ENCODE data around the gene TSPAN15. TPM values are rescaled to one million over a fixed set of nuclear protein-coding genes. Genes with fewer than 3 reads are reported as not detected.

The TSPAN15 gene
- total and polyA plus RNA-seq, 2 donors (not counting 1 experiment from before 2014, with no cell fraction given): 0.56 to 2.6 TPM

- H3K27ac ChIP-seq (ENCODE audit: insufficient read depth, low read length): no peak overlapping the region
- H3K9ac ChIP-seq (ENCODE audit: insufficient read depth, low read length): no peak overlapping the region
- H3K4me1 ChIP-seq (ENCODE audit: control insufficient read depth, extremely low read depth, insufficient read depth, low read length): no peaks in the 10 kb centered on the region
- DNase-seq (ENCODE audit: low read depth in 2 of 2): no peak
- H4K20me1 ChIP-seq (ENCODE audit: control insufficient read depth, extremely low read depth, insufficient read depth, low read length): no peaks in the 10 kb centered on the region
- H3K4me2 ChIP-seq (ENCODE audit: extremely low read depth, insufficient read depth, low read length): no peak overlapping the region
- no peak overlapping the region for H2AFZ ChIP-seq (ENCODE audit: low read length)
- H3K36me3 ChIP-seq (ENCODE audit: control insufficient read depth, insufficient read depth, low read length): no peaks in the 10 kb centered on the region
- no peaks in the 10 kb centered on the region for H3K9me3 ChIP-seq (ENCODE audit: control insufficient read depth, insufficient read depth, low read depth, low read length)
- no peak overlapping the region for H3K4me3 ChIP-seq (replicated peaks in 1 of 4; ENCODE audit: control extremely low read depth in 1 of 4, insufficient read depth in 1 of 4, low read depth in 3 of 4, low read length in 4 of 4)
- H3K27me3 ChIP-seq (ENCODE audit: control insufficient read depth, insufficient read depth, low read length): peaks cover 10% of the 10 kb centered on the region
- TF ChIP-seq CTCF (conservative IDR thresholded peaks at IDR 0.05 in 1 of 2, IDR thresholded peaks at IDR 0.05 in 1 of 2; ENCODE audit: low read depth in 1 of 2, low read length in 2 of 2) (no peak), EZH2 (IDR thresholded peaks at IDR 0.05; ENCODE audit: low read length, missing control alignments) (no peak)
- H3K79me2 ChIP-seq (ENCODE audit: control insufficient read depth, insufficient read depth, low read length): no peaks in the 10 kb centered on the region
Measured at GRCh38 chr10:69490876-69491275, 39.6 kb downstream of the TSPAN15 start.

- Histone ChIP-seq H3K27me3 (ENCODE audit: control insufficient read depth, insufficient read depth, low read length) (peaks cover 9% of the 10 kb centered on the region), H3K9ac (ENCODE audit: insufficient read depth, low read length) (no peak overlapping the region), H3K79me2 (ENCODE audit: control insufficient read depth, insufficient read depth, low read length) (no peaks in the 10 kb centered on the region), H4K20me1 (ENCODE audit: control insufficient read depth, extremely low read depth, insufficient read depth, low read length) (no peaks in the 10 kb centered on the region), H3K36me3 (ENCODE audit: control insufficient read depth, insufficient read depth, low read length) (no peaks in the 10 kb centered on the region), H2AFZ (ENCODE audit: low read length) (no peak overlapping the region), H3K27ac (ENCODE audit: insufficient read depth, low read length) (no peak overlapping the region), H3K4me3 (replicated peaks in 1 of 4; ENCODE audit: control extremely low read depth in 1 of 4, insufficient read depth in 1 of 4, low read depth in 3 of 4, low read length in 4 of 4) (no peak overlapping the region), H3K9me3 (ENCODE audit: control insufficient read depth, insufficient read depth, low read depth, low read length) (no peaks in the 10 kb centered on the region), H3K4me1 (ENCODE audit: control insufficient read depth, extremely low read depth, insufficient read depth, low read length) (no peaks in the 10 kb centered on the region), H3K4me2 (ENCODE audit: extremely low read depth, insufficient read depth, low read length) (no peak overlapping the region)
- DNase-seq (ENCODE audit: low read depth in 2 of 2): no peak
- TF ChIP-seq CTCF (conservative IDR thresholded peaks at IDR 0.05 in 1 of 2, IDR thresholded peaks at IDR 0.05 in 1 of 2; ENCODE audit: low read depth in 1 of 2, low read length in 2 of 2): no peak
- TF ChIP-seq EZH2 (IDR thresholded peaks at IDR 0.05; ENCODE audit: low read length, missing control alignments): no peak
Measured at GRCh38 chr10:69491611-69492010, 40.3 kb downstream of the TSPAN15 start.

GRCh38 chr10:69492091-69492745, 41.0 kb downstream of the TSPAN15 start:
- Histone ChIP-seq H3K27me3 (ENCODE audit: control insufficient read depth, insufficient read depth, low read length) (peaks cover 7% of the 10 kb centered on the region), H3K4me3 (replicated peaks in 1 of 4; ENCODE audit: control extremely low read depth in 1 of 4, insufficient read depth in 1 of 4, low read depth in 3 of 4, low read length in 4 of 4) (no peak overlapping the region), H4K20me1 (ENCODE audit: control insufficient read depth, extremely low read depth, insufficient read depth, low read length) (no peaks in the 10 kb centered on the region), H3K27ac (ENCODE audit: insufficient read depth, low read length) (no peak overlapping the region), H3K9me3 (ENCODE audit: control insufficient read depth, insufficient read depth, low read depth, low read length) (no peaks in the 10 kb centered on the region), H3K4me2 (ENCODE audit: extremely low read depth, insufficient read depth, low read length) (no peak overlapping the region), H2AFZ (ENCODE audit: low read length) (no peak overlapping the region), H3K36me3 (ENCODE audit: control insufficient read depth, insufficient read depth, low read length) (no peaks in the 10 kb centered on the region), H3K4me1 (ENCODE audit: control insufficient read depth, extremely low read depth, insufficient read depth, low read length) (no peaks in the 10 kb centered on the region), H3K9ac (ENCODE audit: insufficient read depth, low read length) (no peak overlapping the region), H3K79me2 (ENCODE audit: control insufficient read depth, insufficient read depth, low read length) (no peaks in the 10 kb centered on the region)
- no peak for TF ChIP-seq EZH2 (IDR thresholded peaks at IDR 0.05; ENCODE audit: low read length, missing control alignments)
- no peak for DNase-seq (ENCODE audit: low read depth in 2 of 2)
